Fibroblast of villous mesenchyme (primary cell): ENCODE measurements around the gene MYO1D. TPM values are rescaled to one million over a fixed set of nuclear protein-coding genes. Genes with fewer than 3 reads are reported as not detected.
A peak's percentile ranks its signal among the peaks of the same experiment; 100 is the strongest.

Experiments
- DNase-seq: peaks from one replicate; pipeline ENCODE4 v3.0.0-alpha.2; 2010; ENCODE audit warnings: low read depth
- H3K4me3 ChIP-seq: 2 replicates; pipeline ENCODE4 v1.5.1; 2011; ENCODE audit warnings: low read depth, mild to moderate bottlenecking, low read length
- total RNA-seq: library from RNA; depleted of rRNA; stranded (reverse); fragments of >200 nt; gene quantifications from 2 replicates; pipeline ENCODE4 v1.2.3, GENCODE V29; 2012
- TF ChIP-seq, protein P1 (sequence below): IDR thresholded peaks from 2 replicates; pipeline ENCODE4 v1.5.1; 2012; ENCODE audit warnings: low read depth, mild to moderate bottlenecking, low read length; ENCODE audit not compliant: insufficient read depth

MYO1D gene
- total RNA-seq, 1 donor, result 19.0 TPM

- no peak overlapping the region for H3K4me3 ChIP-seq
- peak; percentile 15 for DNase-seq
- TF ChIP-seq, protein P1, sequence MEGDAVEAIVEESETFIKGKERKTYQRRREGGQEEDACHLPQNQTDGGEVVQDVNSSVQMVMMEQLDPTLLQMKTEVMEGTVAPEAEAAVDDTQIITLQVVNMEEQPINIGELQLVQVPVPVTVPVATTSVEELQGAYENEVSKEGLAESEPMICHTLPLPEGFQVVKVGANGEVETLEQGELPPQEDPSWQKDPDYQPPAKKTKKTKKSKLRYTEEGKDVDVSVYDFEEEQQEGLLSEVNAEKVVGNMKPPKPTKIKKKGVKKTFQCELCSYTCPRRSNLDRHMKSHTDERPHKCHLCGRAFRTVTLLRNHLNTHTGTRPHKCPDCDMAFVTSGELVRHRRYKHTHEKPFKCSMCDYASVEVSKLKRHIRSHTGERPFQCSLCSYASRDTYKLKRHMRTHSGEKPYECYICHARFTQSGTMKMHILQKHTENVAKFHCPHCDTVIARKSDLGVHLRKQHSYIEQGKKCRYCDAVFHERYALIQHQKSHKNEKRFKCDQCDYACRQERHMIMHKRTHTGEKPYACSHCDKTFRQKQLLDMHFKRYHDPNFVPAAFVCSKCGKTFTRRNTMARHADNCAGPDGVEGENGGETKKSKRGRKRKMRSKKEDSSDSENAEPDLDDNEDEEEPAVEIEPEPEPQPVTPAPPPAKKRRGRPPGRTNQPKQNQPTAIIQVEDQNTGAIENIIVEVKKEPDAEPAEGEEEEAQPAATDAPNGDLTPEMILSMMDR, result no peak
Observed at GRCh38 chr17:32621612-32622312, 255.2 kb downstream of the MYO1D start.

- DNase-seq, result no peak
- TF ChIP-seq, protein P1, result no peak
- H3K4me3 ChIP-seq, result no peak overlapping the region
Observed at GRCh38 chr17:32615326-32615725, 261.6 kb downstream of the MYO1D start.

GRCh38 chr17:32610943-32611342, 266.0 kb downstream of the MYO1D start:
- DNase-seq, result no peak
- no peak overlapping the region for H3K4me3 ChIP-seq
- TF ChIP-seq, protein P1, result no peak

DNA sequence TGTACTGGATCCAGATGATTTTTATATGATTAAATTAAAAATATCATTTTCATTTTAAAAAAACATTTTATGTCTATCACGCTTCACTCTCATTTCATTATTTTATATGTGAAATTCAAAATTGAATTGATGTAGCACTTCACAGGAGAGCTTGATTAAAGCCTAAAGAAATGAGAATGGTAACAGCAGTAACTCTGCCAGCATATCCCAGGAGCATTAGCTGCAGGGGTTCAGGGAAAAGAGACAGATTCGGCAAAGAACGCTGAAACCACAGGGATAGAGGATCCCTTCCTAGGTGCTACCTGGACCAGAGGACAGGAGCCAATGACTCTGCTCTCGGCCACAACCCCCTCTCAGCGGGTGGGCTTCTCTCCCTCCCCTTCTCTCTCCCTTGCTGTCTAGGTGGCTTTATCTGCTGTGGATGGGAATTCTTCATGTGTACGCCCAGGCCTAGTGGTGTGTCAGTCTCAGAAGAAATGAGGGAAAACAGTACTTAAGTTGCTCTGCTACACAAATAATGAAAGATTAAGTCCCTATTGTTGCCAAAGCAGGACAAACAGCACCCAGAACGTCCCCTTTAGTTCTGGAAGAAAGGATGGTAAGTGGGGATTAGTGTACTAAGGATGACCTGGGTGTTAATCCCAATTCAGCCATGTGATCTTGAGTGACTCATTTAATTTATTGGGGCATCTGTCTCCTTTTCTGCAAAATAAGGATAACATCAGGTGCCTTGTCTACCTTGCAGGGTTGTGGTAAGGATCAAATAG, 266.9 kb downstream of the MYO1D start:
- no peak overlapping the region for H3K4me3 ChIP-seq
- DNase-seq, result no peak
- TF ChIP-seq, protein P1, result no peak

GRCh38 chr17:32609085-32609484, 267.8 kb downstream of the MYO1D start:
- TF ChIP-seq, protein P1, result no peak
- DNase-seq, result no peak
- no peak overlapping the region for H3K4me3 ChIP-seq

- H3K4me3 ChIP-seq, result no peak overlapping the region
- DNase-seq, result no peak
- TF ChIP-seq, protein P1, result no peak
Observed at GRCh38 chr17:32608267-32608666, 268.7 kb downstream of the MYO1D start.

GRCh38 chr17:32604966-32605365, 272.0 kb downstream of the MYO1D start:
- no peak for DNase-seq
- H3K4me3 ChIP-seq, result no peak overlapping the region
- TF ChIP-seq, protein P1, result no peak
